Stimulated activated CD4-positive, alpha-beta T cell treated with anti-CD3 and anti-CD28 coated beads, Interleukin-1b, Interleukin-23, amount 100 ng/mL, for 24 hours (primary cell): ENCODE results near the gene CHDH.

Experiments used
- DNase-seq, 4 experiments: peaks; one replicate each; pipeline ENCODE4 v3.0.0-alpha.2; 2020; ENCODE audit warnings: low read depth in 4 of 4, low spot score in 1 of 4

The CHDH gene

DNA sequence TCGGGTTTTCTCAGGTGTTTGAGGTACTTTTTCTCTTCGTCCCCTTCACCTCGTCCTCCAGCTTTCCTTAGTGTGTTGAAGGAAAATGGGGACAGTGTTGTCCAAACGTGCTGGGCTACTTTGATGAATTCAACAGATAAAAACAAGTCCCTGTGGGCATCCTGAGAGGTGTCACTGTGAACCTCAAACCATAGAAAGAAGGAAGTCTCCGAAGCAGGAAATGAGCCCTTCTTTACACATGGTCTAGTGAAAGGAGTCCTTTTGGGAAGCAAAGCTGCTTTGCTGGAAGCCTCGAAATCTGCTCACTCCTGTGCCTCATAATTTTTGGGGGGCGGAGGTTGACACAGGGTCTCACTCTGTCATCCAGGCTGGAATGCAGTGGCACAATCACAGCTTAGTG is 10.7 kb upstream of the CHDH start:
- DNase-seq: no peak

DNA sequence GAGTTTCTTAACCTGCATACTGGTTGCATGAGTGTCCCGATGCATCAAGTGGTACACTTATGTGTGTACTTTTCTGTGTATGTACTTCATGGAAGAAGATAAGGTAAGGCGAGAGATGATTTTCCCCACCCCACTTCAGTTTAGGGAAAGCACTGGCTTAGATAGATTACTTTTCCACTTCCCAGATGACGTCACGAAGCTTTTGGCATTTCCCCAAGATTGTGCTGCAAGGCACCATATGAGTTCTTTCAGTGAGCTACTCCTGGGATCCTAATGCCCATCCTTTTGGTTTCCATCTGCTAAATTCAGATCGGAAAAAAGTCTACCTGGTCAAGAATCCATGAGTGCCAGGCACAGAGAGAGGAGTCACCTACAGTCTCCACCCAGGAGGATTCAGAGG is 4.7 kb upstream of the CHDH start:
- no peak for DNase-seq

DNA sequence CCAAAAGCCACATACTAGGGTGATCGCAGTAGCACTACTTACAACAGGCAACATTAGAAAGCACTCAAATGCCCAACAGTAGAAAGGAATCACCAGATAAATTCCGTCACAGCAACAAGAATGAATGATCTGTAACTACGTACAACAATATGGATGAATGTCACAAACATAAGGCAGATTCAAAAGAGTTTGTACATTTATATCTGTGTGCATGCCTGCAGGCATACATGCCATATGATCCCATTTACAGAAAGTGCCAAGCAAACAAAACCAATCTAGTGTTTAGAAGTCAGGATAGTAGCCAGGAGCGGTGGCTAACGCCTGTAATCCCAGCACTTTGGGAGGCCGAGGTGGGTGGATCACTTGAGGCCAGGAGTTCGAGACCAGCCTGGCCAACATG is 3.7 kb upstream of the CHDH start:
- no peak for DNase-seq

DNA sequence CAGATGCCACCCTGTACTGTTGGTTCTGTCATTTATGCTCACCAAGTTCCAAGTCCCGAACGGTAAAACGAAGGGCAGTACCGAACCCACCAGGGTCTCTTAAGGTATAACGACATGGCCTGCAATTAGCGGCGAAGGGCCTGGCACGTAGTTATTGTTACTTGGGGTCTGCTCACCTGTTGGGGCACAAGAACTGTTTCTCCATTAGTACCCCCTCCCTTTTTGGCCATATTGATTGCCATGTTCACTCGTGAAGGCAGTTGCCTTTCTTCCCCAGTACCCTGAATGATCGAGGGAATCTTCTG is 584 bp upstream of the CHDH start:
- no peak for DNase-seq

DNA sequence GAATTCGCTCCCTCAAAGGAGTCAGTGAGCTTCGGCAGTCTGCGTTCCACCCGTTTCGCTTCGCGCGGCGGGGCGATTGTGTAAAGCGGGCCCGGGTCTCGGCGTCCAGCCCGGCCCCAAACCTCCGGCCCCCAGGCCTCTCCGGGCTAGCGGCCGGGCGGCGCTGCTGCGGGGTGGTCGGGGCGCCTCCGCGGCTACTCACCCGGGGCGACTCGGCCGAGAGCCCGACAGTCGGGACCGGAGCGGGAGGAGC is 412 bp downstream of the CHDH start:
- no peak for DNase-seq

DNA sequence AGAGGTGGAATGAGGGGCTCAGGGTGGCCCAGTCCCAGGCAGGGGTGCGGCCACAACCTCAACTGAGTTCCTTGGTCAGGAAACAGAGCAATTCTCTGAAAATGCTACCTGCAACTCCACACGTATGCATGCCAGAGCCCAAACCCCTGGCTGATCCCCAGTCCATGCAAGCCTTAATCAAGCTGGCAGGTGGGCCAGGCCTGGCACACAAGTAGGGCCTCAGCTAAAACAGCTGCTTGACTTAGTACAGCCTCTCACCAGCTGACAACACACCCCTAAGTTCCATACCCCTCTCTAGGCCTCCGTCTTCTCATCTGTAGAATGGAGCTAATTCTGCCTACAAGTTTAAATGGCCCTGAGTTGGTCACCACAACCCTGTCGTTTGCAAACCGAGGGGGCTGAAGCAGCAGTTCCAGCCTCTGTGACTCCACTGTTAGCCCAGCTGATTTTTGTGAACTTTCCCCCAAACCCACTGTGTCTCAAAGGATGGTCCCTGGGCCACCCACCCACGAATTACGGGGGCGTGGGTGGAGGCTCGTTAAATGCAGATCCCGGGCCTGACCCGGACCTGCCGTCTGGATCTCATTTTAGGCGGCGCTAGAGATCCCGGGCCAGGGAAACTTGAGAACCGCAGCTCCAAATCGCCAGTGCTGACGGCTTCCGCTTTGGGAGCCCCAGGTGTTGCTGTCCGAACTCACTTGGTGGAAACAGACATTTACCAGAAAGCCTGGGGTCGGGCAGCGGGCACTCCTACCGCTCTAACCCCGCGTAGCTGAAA is 927 bp downstream of the CHDH start:
- no peak for DNase-seq

DNA sequence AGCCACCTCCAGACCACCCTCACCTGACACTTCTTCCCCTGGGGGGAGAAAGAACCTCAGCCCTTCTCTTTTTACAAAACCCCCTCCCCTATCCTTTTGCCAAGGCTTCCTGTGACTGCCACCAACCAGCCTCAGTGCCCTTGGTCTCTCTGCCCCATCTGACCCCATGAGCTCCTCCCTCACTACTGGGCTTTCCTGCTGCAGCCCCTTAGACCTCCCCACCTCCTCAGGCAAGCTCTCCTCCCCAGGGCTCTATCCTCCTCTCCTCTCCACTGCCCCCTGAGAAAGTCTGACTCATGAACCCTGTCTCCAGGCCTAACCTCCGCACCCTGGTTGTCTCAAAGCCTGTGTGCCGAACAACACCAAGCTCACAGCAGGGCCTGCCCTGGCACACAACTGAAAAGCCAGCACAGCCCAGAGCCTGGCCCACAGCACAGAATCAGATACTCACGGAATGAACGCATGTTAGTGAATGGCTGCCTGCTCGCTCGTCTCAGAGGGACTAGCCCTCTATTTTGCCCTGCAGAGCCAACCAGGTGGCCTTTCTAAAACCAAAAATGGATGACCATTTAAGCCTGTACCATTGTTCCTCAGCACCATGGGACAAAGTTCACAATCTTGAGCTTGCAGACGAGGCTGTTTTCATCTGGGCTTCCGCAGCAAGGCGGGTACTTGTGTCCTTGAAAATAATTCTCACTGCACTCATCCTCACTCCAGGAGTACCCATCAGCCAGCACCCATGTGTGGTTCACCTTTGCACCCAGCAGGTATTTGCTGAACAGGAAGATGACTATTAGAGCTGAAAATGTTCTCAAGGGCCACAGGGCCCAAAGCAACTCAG is 1.7 kb downstream of the CHDH start:
- DNase-seq: no peak

DNA sequence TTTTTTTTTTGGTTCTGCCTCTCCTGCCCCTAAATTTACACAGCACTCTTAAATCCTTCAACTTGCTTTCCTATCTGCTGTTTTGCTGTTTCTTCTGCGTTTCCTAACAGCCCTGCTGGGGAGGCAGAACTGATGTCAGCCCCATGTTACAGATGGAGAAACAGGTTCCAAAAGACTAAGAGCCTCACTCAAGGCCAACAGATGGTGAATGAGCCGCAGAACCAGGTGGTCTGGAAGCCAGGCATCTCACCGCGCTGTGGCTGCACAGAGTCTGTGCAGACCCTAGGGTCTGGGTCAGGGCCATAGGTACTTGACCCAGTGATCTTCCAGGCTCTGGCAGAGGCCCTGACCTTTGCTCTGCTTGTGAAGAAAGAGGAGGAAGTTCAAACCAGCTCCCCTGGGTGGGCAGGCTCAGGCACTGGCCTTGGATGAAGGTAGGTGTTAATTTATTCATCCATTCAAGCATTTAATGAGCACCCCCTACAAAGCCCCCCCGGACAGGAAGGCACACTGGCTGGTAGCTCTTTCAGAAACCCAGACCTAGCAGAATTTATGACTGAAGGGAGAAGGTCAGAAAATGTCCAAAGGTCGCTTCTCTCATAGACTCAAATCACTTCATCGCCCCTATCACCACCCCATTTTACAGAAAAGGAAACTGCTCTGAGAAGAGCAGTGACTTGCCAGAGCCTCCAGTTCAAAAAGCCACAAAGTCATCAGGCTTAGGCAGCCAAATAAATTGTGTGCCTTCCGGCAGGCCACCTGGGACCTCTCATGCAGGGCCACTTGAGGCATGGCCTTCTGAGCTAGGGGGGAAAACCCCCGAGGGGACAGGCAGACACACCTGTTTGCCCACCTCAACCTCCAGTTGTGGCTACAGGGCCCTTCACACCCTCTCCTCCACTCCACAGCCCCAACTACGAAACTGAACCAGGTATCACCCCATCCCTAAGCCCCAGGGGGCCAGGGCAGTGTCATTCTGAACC is 2.7 kb downstream of the CHDH start:
- DNase-seq: no peak

DNA sequence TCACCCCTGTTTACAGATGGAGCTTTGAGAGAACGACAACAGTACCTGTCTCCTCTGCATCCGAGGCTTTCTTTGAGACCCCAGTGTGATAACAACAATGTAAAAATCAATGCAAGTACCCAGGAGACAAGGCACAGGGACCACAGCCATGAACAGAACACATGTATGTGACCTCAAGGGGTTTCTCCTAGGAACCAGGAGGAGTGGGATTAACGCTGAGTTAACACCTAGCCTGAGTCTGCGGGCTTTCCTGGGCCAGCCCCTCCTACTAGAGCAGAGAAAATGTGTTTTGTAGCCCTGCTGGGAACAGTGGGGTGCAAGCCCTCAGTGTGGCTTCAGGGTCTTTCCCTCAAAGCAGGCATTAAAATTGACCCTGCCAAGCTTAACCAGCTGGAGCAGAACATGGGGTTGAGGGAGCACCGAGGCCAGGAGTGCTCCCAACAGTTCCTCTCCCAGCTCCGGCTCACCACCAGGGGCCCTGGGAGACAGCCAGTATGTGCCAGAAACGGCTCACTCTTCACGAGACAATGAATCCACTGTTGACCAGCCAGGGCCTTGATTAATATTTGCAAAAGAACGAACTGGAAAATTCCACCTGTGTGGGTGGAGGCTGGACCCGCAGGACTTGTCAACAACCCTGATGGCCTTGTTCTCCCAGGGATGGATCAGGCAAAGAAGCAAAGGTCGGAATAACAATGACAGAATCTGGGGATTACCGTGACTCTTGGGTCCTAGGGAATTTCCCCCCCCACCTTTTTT is 3.6 kb downstream of the CHDH start:
- DNase-seq: no peak

DNA sequence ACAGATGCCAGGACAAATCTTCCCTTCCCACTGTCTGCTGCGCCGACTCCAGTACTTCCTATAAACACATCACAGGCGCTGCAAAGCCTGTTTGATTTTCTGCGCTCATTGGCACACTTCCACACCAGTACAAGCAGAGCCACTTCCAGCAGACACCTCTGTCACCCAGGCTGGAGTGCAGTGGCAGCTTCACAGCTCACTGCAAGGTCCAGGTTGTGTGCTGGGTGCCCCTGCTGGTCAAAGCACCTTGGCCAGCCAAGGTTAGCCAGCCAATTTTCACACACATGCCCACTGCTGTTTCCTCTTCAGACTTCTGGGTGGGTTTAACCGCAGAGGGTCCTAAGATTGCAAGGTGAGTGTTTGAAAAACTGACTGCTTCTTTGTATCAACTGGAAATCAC is 4.9 kb downstream of the CHDH start:
- no peak for DNase-seq

DNA sequence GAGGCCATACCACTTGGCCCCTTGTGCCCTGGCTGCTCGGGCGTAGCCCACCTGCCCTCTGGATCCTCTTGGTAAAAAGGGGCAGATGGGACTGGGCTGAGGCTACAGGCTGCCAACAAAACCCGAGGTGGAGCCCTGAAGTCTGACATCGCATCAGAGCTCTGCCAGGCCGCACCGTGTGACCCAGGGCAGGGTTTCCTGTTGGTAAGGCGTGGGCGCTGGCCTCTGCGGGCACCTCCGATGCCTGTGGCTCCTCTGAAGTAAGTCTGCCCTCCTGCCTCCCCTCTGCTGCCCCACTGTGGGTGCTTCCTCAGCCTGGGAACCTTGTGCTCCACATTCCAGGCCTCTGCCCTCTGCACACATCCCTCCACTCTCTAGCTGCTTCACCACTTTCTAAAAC is 8.9 kb downstream of the CHDH start:
- no peak for DNase-seq

DNA sequence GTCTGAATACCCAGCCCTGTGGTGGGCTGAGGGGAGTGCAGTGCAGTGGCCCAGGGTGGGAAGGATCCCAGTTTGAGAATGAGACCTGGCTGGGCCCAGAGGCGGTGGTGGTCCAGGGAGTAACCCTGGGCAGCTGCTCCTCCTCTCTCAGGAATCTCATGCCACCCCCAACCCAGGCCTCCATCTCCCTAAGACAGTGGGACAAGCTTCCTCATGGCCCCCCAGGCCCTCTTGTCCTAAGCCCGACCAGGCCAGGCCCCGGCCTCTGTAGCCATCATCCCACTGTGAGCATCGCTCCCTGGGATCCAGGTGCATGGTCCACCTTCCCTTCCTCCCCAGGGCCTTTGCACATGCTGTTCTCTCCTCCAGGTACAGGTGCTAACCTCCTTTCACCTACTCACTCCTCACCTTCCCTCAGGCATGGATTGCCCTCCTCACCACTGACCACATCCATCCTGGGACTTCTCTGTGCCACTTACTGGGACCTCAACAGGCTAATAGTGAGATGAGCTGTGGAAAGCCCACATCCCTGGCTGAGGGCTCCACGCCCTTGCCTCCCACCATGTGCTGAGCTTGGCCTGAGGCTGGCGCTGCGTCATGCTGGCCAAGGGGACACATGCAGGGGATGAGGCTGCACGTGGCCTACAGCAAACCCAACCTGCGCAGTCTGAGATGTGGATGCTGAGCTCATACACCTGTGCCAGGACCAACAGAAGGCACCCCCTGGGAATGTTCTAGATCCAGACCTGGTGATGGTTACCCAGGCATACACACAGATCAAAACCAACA is 9.9 kb downstream of the CHDH start:
- DNase-seq: no peak

DNA sequence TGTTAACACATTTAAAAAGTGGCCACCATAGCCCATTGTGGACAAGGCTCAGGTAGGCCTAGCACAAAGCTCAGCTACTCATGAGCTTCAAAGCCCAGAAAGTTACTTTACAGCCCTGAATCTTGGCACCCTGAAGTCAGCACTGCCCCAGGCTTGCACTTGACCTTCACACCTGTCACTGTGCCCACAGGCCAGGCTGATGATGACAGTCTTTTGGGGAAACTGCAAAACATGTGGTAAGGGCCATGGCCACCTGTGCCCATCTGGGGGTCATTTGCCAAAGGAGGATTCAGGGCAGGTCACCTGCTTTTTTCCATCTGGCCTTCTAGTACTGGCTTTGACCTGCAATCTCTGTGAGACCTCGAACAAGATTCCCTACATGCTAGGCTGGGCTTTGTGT is 11.0 kb downstream of the CHDH start:
- no peak for DNase-seq

DNA sequence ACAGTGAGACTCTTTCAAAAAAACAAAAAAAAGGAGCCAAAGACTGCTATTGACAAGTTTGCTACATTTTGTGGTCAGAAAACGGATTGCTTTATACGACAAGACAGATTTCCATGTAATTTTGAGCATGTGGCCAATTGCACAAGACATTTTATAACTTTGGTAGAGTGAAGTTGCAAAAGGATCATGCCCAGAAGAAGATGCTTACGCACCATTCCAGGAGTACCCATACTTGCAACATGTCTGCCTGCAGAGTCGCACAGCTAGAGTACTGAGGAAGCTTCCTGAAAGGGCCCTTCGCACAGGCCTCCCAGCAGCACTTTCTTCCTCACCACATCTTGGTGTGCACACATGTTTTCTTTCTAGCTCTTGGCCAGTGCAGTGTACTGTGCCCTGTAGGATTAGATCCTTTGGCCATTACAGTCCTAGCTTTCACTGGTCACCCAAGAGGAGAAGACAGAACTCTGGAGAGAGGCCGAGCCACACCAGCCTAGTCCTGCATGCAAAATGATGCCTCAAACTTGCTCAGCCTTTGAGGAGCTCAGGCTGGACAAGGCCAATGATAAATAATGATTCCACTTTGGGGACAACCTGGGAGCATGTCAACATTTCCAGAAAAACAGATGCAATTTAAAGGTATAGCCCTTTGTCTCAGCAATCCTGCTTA is 11.7 kb downstream of the CHDH start:
- DNase-seq: no peak

DNA sequence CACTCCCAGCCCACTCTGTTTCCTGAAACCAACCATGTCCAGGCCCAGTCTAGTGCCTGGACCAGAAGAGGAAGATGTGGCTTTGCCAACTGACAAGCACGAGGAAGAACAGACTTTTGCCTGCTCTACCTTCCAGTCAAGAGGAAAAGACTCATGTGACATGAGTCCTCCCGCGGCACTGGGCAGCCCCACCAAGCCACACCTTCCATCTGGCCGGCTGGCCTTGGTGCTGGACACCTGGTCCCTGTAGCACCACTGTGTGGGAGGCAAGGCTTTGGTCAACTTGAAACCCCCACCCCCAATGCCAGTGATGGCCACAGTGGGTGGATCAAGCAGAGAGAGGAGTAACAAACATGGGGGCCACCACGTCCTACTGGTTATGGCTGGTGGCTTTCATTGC is 12.5 kb downstream of the CHDH start:
- no peak for DNase-seq

DNA sequence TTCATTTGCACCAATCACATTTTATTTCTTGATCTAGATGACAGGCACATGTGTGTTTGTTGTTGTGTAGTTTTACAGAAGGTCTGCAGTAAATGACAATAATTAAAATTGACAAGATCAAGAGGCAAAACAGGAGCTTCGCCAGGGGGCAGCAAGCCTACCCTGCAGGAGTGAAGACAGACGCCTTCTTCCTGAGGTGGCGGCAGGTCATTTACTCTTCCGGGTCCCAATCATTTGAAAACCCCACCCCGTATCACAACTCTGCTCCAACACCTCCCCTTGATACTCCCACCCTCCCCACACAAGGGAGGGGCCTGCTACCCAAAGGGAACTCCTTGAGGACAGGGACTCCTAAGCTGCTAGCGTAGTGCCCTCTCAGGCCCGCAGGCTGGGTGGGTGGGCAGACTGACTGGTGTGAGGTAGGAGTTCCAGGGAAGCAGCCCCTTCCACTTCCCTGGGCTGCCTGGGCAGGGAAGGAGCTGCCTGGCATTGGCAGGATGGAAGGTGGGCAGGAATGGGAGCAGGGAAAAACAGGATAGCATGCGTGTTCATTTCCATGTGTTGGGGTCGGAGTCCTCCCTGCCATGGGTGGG is 13.1 kb downstream of the CHDH start:
- DNase-seq: no peak

DNA sequence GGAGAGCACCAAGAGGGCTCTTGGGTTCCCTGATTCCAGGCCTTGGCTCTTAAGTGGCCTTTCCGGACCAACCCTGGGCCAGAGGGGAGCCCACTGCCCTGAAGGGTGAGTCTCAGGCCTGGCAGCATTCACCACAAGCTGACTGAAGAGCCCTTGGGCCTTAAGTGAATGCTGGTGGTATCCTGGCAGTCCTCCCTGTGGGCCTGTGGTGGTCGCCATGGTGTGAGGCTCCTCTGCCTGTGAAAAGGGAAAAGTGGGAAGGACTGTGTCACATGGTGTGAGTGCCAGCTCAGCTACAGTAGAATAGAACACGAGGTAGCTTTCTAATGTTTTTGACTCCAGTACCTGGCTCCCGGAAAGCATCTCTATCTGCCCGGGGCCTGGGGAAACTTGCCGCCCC is 15.3 kb downstream of the CHDH start:
- no peak for DNase-seq

DNA sequence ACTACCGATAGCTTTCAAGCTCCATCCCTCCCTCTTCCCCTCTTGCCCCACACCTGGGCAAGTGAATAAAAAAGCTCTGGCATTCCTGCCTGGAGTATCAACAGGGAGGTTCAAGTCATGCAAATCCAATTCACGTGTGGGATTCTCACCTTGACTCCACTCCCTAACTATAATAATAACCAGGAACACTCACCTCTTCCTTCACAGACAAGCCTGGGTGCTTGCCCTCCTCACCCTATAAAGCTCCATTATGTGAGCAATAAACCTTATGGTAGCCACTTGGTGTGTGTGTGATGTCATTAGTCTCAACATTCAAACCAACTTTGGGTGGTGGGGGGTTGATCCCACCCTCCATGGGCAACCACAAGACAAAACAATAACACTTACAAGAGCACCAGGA is 16.6 kb downstream of the CHDH start:
- no peak for DNase-seq

DNA sequence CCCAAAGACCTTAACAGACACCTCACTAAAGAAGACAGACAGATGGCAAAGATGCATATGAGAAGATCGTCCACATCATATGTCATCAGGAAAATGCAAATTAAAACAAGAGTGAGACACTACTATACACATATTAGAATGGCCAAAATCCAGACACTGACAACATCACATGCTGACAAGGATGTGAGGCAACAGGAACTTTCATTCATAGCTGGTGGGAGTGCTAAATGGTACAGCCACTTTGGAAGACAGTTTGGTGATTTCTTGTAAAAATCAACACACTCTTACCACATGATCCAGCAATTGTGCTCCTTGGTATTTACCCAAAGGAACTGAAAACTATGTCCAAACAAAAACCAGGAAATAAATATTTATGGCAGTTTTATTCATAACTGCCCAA is 17.6 kb downstream of the CHDH start:
- no peak for DNase-seq

DNA sequence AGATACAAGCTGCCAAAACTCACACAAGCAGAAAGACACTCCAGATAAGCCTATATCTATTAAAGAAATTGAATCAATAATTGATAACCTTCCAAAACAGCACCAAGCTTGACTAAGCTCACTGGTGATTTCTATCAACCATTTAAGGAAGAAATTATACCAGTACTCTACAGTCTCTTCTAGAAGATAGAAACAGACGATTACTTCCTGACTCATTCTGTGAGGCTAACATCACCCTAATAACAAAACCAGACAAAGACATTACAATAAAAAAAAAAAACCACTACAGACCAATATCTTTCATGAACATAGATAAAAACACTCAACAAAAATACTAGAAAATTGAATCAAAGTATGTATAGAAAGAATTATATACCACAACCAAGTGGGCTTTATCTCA is 20.2 kb downstream of the CHDH start:
- DNase-seq: no peak
